ENCODE results near the gene PIK3C2B.

GRCh38 chr1:204461331-204462228, 33.0 kb downstream of the PIK3C2B start:
- TF ChIP-seq CTCF (IDR thresholded peaks at IDR 0.05) (no peak), POLR2A (IDR thresholded peaks at IDR 0.05) (no peak)
